Measurements from ENCODE around the gene ZCCHC2.

DNA sequence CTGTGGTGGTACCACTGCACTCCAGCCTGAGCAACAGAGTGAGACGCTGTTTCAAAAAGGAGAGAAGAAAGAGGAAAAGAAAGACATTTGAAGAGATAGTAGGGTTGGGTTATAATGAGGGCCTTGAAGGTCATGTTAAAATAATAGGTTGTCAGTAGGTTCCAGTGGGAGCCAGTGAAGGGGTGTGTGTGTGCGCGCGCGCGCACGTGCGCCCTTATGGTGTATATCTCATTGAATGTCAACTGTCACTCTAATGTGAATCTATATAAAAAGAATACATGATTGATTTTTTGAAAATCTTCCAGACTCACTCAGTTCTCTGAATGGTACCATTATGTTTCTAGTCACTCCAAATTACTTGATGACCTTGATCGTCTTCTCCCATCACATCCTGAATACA lies 9.1 kb downstream of the ZCCHC2 start:
- TF ChIP-seq EZH2 (IDR thresholded peaks at IDR 0.05; ENCODE audit: borderline replicate concordance, low read depth, low read length, poor library complexity, severe bottlenecking): no peak
- TF ChIP-seq, protein P1, sequence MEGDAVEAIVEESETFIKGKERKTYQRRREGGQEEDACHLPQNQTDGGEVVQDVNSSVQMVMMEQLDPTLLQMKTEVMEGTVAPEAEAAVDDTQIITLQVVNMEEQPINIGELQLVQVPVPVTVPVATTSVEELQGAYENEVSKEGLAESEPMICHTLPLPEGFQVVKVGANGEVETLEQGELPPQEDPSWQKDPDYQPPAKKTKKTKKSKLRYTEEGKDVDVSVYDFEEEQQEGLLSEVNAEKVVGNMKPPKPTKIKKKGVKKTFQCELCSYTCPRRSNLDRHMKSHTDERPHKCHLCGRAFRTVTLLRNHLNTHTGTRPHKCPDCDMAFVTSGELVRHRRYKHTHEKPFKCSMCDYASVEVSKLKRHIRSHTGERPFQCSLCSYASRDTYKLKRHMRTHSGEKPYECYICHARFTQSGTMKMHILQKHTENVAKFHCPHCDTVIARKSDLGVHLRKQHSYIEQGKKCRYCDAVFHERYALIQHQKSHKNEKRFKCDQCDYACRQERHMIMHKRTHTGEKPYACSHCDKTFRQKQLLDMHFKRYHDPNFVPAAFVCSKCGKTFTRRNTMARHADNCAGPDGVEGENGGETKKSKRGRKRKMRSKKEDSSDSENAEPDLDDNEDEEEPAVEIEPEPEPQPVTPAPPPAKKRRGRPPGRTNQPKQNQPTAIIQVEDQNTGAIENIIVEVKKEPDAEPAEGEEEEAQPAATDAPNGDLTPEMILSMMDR (conservative IDR thresholded peaks at IDR 0.05; ENCODE audit: low read depth, low read length): no peak
